Erythroblast (primary cell): Measurements from ENCODE around the gene EIF4EBP3.

ENCODE experiments used
- GATA1 ChIP-seq: IDR thresholded peaks from 2 replicates; pipeline ENCODE4 v1.6.1; 2011; ENCODE audit warnings: low read depth, mild to moderate bottlenecking, control low read depth, low read length, moderate library complexity
- POLR2A ChIP-seq: IDR thresholded peaks from 2 replicates; pipeline ENCODE4 v1.6.1; 2011; ENCODE audit warnings: mild to moderate bottlenecking, low read length

- TF ChIP-seq POLR2A, result no peak
- TF ChIP-seq GATA1, result no peak
These were observed 19.8 kb downstream of the EIF4EBP3 start for GRCh38 chr5:140567136-140567818.
